GM06990 (cell line): ENCODE data around the gene OR51T1.

Source experiments
- DNase-seq: peaks from one replicate; pipeline ENCODE4 v3.0.0-alpha.2; 2011; ENCODE audit not compliant: insufficient read length; ENCODE audit errors: extremely low read depth
- H3K27me3 ChIP-seq: replicated peaks from 2 replicates; pipeline ENCODE4 v1.6.0; 2011; ENCODE audit warnings: low read length; ENCODE audit not compliant: control insufficient read depth, insufficient read depth
- H3K36me3 ChIP-seq: 2 replicates; pipeline ENCODE4 v1.5.1; 2011; ENCODE audit warnings: low read length; ENCODE audit not compliant: control insufficient read depth, insufficient read depth
- H3K4me3 ChIP-seq: replicated peaks from 2 replicates; pipeline ENCODE4 v1.5.1; 2011; ENCODE audit warnings: low read depth, mild to moderate bottlenecking, control low read depth, low read length
- CTCF ChIP-seq: IDR thresholded peaks from 2 replicates; pipeline ENCODE4 v1.5.1; 2011; ENCODE audit warnings: low read length, control low read depth, mild to moderate bottlenecking, inconsistent platforms; ENCODE audit not compliant: insufficient read depth, poor library complexity, severe bottlenecking

Gene OR51T1

GRCh38 chr11:4884361-4884760, 2.7 kb downstream of the OR51T1 start:
- no peak for DNase-seq
- Histone ChIP-seq H3K27me3 (no peaks in the 10 kb centered on the region), H3K36me3 (no peaks in the 10 kb centered on the region), H3K4me3 (no peak overlapping the region)
- no peak for TF ChIP-seq CTCF

GRCh38 chr11:4886186-4886585, 4.5 kb downstream of the OR51T1 start:
- Histone ChIP-seq H3K4me3 (no peak overlapping the region), H3K27me3 (no peaks in the 10 kb centered on the region), H3K36me3 (no peaks in the 10 kb centered on the region)
- no peak for TF ChIP-seq CTCF
- no peak for DNase-seq

GRCh38 chr11:4887591-4887990, 5.9 kb downstream of the OR51T1 start:
- DNase-seq, result no peak
- Histone ChIP-seq H3K36me3 (no peaks in the 10 kb centered on the region), H3K27me3 (no peaks in the 10 kb centered on the region), H3K4me3 (no peak overlapping the region)
- no peak for TF ChIP-seq CTCF

GRCh38 chr11:4890279-4890678, 8.6 kb downstream of the OR51T1 start:
- no peaks in the 10 kb centered on the region for H3K36me3 ChIP-seq
- DNase-seq, result no peak
- H3K27me3 ChIP-seq, result no peaks in the 10 kb centered on the region
- TF ChIP-seq CTCF, result no peak
- H3K4me3 ChIP-seq, result no peak overlapping the region

GRCh38 chr11:4891996-4892640, 10.4 kb downstream of the OR51T1 start:
- TF ChIP-seq CTCF, result no peak
- no peak for DNase-seq
- H3K36me3 ChIP-seq, result no peaks in the 10 kb centered on the region
- no peak overlapping the region for H3K4me3 ChIP-seq
- H3K27me3 ChIP-seq, result no peaks in the 10 kb centered on the region

GRCh38 chr11:4903484-4903883, 21.8 kb downstream of the OR51T1 start, which contains the start of gene OR51A7:
TSS of gene OR51A7 (plus strand) at chr11:4903783. CDS start at chr11:4907370, 3,587 bp downstream.
- no peaks in the 10 kb centered on the region for H3K36me3 ChIP-seq
- no peak for DNase-seq
- no peak within 1 kb of the TSS for H3K4me3 ChIP-seq
- TF ChIP-seq CTCF, result no peak
- H3K27me3 ChIP-seq, result no peaks in the 10 kb centered on the region
